HL-60 (cell line): Measurements from ENCODE around the gene GPLD1.

Experiments used
- POLR2AphosphoS5 ChIP-seq: IDR thresholded peaks from 2 replicates; pipeline ENCODE4 v1.6.1; 2012; ENCODE audit warnings: low read depth
- TF ChIP-seq, protein P1 (sequence below): IDR thresholded peaks from one replicate; pipeline ENCODE4 v1.5.1; 2011; ENCODE audit warnings: low read length, control low read depth, inconsistent platforms; ENCODE audit not compliant: insufficient read depth

DNA sequence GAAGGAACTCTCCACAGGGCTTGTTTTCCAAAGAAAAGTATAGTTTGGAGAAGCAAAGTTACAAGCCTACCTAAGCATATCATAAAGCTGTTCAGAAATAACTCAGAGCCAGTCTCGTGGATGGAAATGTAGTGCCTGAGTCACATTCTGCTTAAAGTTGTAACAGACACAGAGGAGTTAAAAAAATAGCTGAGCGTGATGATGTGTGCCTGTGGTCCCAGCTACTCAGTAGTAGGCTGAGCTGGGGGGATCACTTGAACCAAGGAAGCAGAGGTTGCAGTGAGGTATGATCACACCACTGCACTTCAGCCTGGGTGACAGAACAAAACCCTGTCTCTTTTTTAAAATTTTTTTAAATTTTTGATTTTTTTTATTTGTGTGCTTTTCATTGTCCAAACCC lies 12.0 kb upstream of the GPLD1 start:
- TF ChIP-seq, protein P1, sequence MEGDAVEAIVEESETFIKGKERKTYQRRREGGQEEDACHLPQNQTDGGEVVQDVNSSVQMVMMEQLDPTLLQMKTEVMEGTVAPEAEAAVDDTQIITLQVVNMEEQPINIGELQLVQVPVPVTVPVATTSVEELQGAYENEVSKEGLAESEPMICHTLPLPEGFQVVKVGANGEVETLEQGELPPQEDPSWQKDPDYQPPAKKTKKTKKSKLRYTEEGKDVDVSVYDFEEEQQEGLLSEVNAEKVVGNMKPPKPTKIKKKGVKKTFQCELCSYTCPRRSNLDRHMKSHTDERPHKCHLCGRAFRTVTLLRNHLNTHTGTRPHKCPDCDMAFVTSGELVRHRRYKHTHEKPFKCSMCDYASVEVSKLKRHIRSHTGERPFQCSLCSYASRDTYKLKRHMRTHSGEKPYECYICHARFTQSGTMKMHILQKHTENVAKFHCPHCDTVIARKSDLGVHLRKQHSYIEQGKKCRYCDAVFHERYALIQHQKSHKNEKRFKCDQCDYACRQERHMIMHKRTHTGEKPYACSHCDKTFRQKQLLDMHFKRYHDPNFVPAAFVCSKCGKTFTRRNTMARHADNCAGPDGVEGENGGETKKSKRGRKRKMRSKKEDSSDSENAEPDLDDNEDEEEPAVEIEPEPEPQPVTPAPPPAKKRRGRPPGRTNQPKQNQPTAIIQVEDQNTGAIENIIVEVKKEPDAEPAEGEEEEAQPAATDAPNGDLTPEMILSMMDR, result no peak
- no peak for TF ChIP-seq POLR2AphosphoS5
